IPS DF 19.7 (cell line): ENCODE data around the gene KHNYN.

ENCODE experiments used
- DNase-seq: peaks from one replicate; pipeline ENCODE4 v3.0.0-alpha.2; 2013; ENCODE audit warnings: low read depth, low spot score

Gene KHNYN

GRCh38 chr14:24401810-24402702 lies 27.7 kb upstream of the KHNYN start:
- DNase-seq: no peak

GRCh38 chr14:24403294-24403998 lies 26.3 kb upstream of the KHNYN start:
- no peak for DNase-seq

GRCh38 chr14:24404814-24405213 lies 24.9 kb upstream of the KHNYN start:
- DNase-seq: no peak

- no peak for DNase-seq
These were observed 23.3 kb upstream of the KHNYN start for GRCh38 chr14:24406416-24406815.

- no peak for DNase-seq
These were observed 22.0 kb upstream of the KHNYN start for GRCh38 chr14:24407608-24408325.

GRCh38 chr14:24408764-24409163 lies 21.0 kb upstream of the KHNYN start:
- DNase-seq: no peak

- DNase-seq: no peak
These were observed 20.6 kb upstream of the KHNYN start for GRCh38 chr14:24409192-24409591.

- DNase-seq: no peak
These were observed 19.8 kb upstream of the KHNYN start for GRCh38 chr14:24409956-24410355.

GRCh38 chr14:24411443-24412389 lies 18.0 kb upstream of the KHNYN start:
- no peak for DNase-seq

GRCh38 chr14:24414077-24414476 lies 15.7 kb upstream of the KHNYN start:
- no peak for DNase-seq

- no peak for DNase-seq
These were observed 14.9 kb upstream of the KHNYN start for GRCh38 chr14:24414732-24415420.

GRCh38 chr14:24415421-24416253 lies 14.1 kb upstream of the KHNYN start:
- no peak for DNase-seq

GRCh38 chr14:24416254-24416931 lies 13.4 kb upstream of the KHNYN start:
- no peak for DNase-seq

- DNase-seq: no peak
These were observed 12.7 kb upstream of the KHNYN start for GRCh38 chr14:24416932-24417619.

- DNase-seq: no peak
These were observed 11.8 kb upstream of the KHNYN start for GRCh38 chr14:24417832-24418491.

GRCh38 chr14:24418492-24418873 lies 11.3 kb upstream of the KHNYN start:
- no peak for DNase-seq

- no peak for DNase-seq
These were observed 7.5 kb upstream of the KHNYN start for GRCh38 chr14:24422261-24422660.
